Loucy (cell line): ENCODE data around the gene VAV3.

Experiments
- H2AFZ ChIP-seq: fragments of 200-600 bp; sonication (generic); 2 replicates; pipeline ENCODE4 v1.6.0; 2016; ENCODE audit warnings: antibody characterized with exemption, mild to moderate bottlenecking, low read length, moderate library complexity
- H3F3A ChIP-seq: fragments of 200-600 bp; 2 replicates; pipeline ENCODE4 v1.6.0; 2016; ENCODE audit warnings: antibody characterized with exemption, low read depth, mild to moderate bottlenecking
- H3K27me3 ChIP-seq: fragments of 200-600 bp; sonication (generic); 2 replicates; pipeline ENCODE4 v1.6.1; 2014; ENCODE audit warnings: low read length, mild to moderate bottlenecking; ENCODE audit not compliant: insufficient read depth, poor library complexity, severe bottlenecking
- H3K36me3 ChIP-seq: fragments of 200-600 bp; sonication (generic); 2 replicates; pipeline ENCODE4 v1.6.1; 2016; ENCODE audit warnings: low read length; ENCODE audit not compliant: insufficient read depth
- H3K4me1 ChIP-seq: fragments of 200-600 bp; sonication (generic); 2 replicates; pipeline ENCODE4 v1.5.1; 2014; ENCODE audit warnings: low read length, mild to moderate bottlenecking; ENCODE audit not compliant: insufficient read depth, poor library complexity, severe bottlenecking
- H3K4me2 ChIP-seq: fragments of 200-600 bp; sonication (generic); 2 replicates; pipeline ENCODE4 v1.6.0; 2014; ENCODE audit warnings: antibody characterized with exemption, low read length, low read depth, mild to moderate bottlenecking; ENCODE audit not compliant: poor library complexity, severe bottlenecking
- H3K4me3 ChIP-seq: fragments of 200-600 bp; sonication (generic); 2 replicates; pipeline ENCODE4 v1.5.1; 2014; ENCODE audit warnings: low read length, mild to moderate bottlenecking, mixed read lengths; ENCODE audit not compliant: poor library complexity, severe bottlenecking
- H3K79me2 ChIP-seq: fragments of 200-600 bp; sonication (generic); 2 replicates; pipeline ENCODE4 v1.6.1; 2014; ENCODE audit warnings: low read length; ENCODE audit not compliant: insufficient read depth
- H3K9ac ChIP-seq: fragments of 200-600 bp; sonication (generic); 2 replicates; pipeline ENCODE4 v1.6.0; 2014; ENCODE audit warnings: mild to moderate bottlenecking, low read depth, low read length, moderate library complexity; ENCODE audit not compliant: poor library complexity, severe bottlenecking
- H3K9me2 ChIP-seq: fragments of 200-600 bp; sonication (generic); replicated peaks from 2 replicates; pipeline ENCODE4 v1.6.1; 2016; ENCODE audit warnings: low read depth, low read length, mixed read lengths
- H3K9me3 ChIP-seq: fragments of 200-600 bp; sonication (generic); 2 replicates; pipeline ENCODE4 v1.6.1; 2014; ENCODE audit warnings: mild to moderate bottlenecking, antibody characterized with exemption, low read length, low read depth; ENCODE audit not compliant: insufficient read depth
- H4K20me1 ChIP-seq: fragments of 200-600 bp; sonication (generic); 2 replicates; pipeline ENCODE4 v1.6.0; 2014; ENCODE audit warnings: antibody characterized with exemption, low read length, mild to moderate bottlenecking; ENCODE audit not compliant: insufficient read depth, poor library complexity, severe bottlenecking
- CTCF ChIP-seq: fragments of 200-600 bp; sonication (generic); conservative IDR thresholded peaks from 2 replicates; pipeline ENCODE4 v1.5.1; 2014; ENCODE audit warnings: mild to moderate bottlenecking, antibody characterized with exemption, low read length
- EZH2phosphoT487 ChIP-seq: fragments of 200-600 bp; IDR thresholded peaks from 2 replicates; pipeline ENCODE4 v1.6.1; 2018; ENCODE audit warnings: antibody characterized with exemption, mild to moderate bottlenecking, moderate library complexity, borderline replicate concordance

The VAV3 gene

GRCh38 chr1:107875689-107876088 is 89.3 kb downstream of the VAV3 start:
- H3K4me2 ChIP-seq = no peak overlapping the region
- no peak for TF ChIP-seq CTCF
- TF ChIP-seq EZH2phosphoT487 = no peak
- H3F3A ChIP-seq = no peaks in the 10 kb centered on the region
- H2AFZ ChIP-seq = no peak overlapping the region
- no peaks in the 10 kb centered on the region for H3K27me3 ChIP-seq
- no peaks in the 10 kb centered on the region for H3K9me3 ChIP-seq
- peaks cover 53% of the 10 kb centered on the region for H4K20me1 ChIP-seq
- H3K36me3 ChIP-seq = peaks cover 20% of the 10 kb centered on the region; the same call in 1 of the 2 replicates
- no peak overlapping the region for H3K4me3 ChIP-seq
- H3K9me2 ChIP-seq = no peaks in the 10 kb centered on the region
- H3K9ac ChIP-seq = no peak overlapping the region
- peaks cover 100% of the 10 kb centered on the region for H3K79me2 ChIP-seq
- H3K4me1 ChIP-seq = peaks cover 64% of the 10 kb centered on the region

GRCh38 chr1:107874221-107874620 is 90.8 kb downstream of the VAV3 start:
- peaks cover 26% of the 10 kb centered on the region; the same call in 1 of the 2 replicates for H3K36me3 ChIP-seq

GRCh38 chr1:107871687-107872395 is 93.1 kb downstream of the VAV3 start:
- no peaks in the 10 kb centered on the region for H3K9me3 ChIP-seq
- H3K27me3 ChIP-seq = no peaks in the 10 kb centered on the region
- H3K4me2 ChIP-seq = no peak overlapping the region
- no peak overlapping the region for H2AFZ ChIP-seq
- H3K36me3 ChIP-seq = peaks cover 32% of the 10 kb centered on the region; the same call in 1 of the 2 replicates
- TF ChIP-seq CTCF (no peak), EZH2phosphoT487 (no peak)
- H3K79me2 ChIP-seq = peaks cover 91% of the 10 kb centered on the region
- peaks cover 37% of the 10 kb centered on the region for H3K4me1 ChIP-seq
- H3K4me3 ChIP-seq = no peak overlapping the region
- H3K9me2 ChIP-seq = no peaks in the 10 kb centered on the region
- no peaks in the 10 kb centered on the region for H3F3A ChIP-seq
- H4K20me1 ChIP-seq = peaks cover 23% of the 10 kb centered on the region
- H3K9ac ChIP-seq = no peak overlapping the region

More at GRCh38 chr1:107874221-107874620, 90.8 kb downstream of the VAV3 start:
- Histone ChIP-seq H3K4me2 (no peak overlapping the region), H3K27me3 (no peaks in the 10 kb centered on the region), H3K4me1 (peaks cover 58% of the 10 kb centered on the region), H3F3A (no peaks in the 10 kb centered on the region), H3K4me3 (no peak overlapping the region), H3K9ac (no peak overlapping the region), H4K20me1 (peaks cover 44% of the 10 kb centered on the region), H3K79me2 (peaks cover 99% of the 10 kb centered on the region), H3K9me2 (no peaks in the 10 kb centered on the region), H3K9me3 (no peaks in the 10 kb centered on the region), H2AFZ (no peak overlapping the region)
- TF ChIP-seq CTCF = no peak
- TF ChIP-seq EZH2phosphoT487 = no peak
